ENCODE measurements around the gene REEP1. TPM values are rescaled to one million over a fixed set of nuclear protein-coding genes. Genes with fewer than 3 reads are reported as not detected.

The REEP1 gene
- total and polyA plus RNA-seq, 2 of the 4 experiments (the other 2 are of a cell fraction), result under 0.01 to 0.03 TPM

GRCh38 chr2:86284401-86284841 is 53.0 kb downstream of the REEP1 start:
- TF ChIP-seq MXI1 (IDR thresholded peaks at IDR 0.05; ENCODE audit: borderline replicate concordance, low read depth, low read length), result no peak
- TF ChIP-seq POLR2A (IDR thresholded peaks at IDR 0.05; ENCODE audit: low read depth, low read length), result no peak
- TF ChIP-seq, protein P1, sequence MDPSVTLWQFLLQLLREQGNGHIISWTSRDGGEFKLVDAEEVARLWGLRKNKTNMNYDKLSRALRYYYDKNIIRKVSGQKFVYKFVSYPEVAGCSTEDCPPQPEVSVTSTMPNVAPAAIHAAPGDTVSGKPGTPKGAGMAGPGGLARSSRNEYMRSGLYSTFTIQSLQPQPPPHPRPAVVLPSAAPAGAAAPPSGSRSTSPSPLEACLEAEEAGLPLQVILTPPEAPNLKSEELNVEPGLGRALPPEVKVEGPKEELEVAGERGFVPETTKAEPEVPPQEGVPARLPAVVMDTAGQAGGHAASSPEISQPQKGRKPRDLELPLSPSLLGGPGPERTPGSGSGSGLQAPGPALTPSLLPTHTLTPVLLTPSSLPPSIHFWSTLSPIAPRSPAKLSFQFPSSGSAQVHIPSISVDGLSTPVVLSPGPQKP (IDR thresholded peaks at IDR 0.05; ENCODE audit: borderline replicate concordance, low read depth, low read length), result no peak
- no peak for TF ChIP-seq FOS (IDR thresholded peaks at IDR 0.05; ENCODE audit: low read depth, low read length)
- no peak for TF ChIP-seq MAFK (IDR thresholded peaks at IDR 0.05; ENCODE audit: low read depth, low read length)
- TF ChIP-seq CHD1 (IDR thresholded peaks at IDR 0.05; ENCODE audit: low read depth, low read length), result no peak
- no peak for TF ChIP-seq MAZ (IDR thresholded peaks at IDR 0.05; ENCODE audit: borderline replicate concordance, low read depth, low read length)
- TF ChIP-seq RFX5 (IDR thresholded peaks at IDR 0.05; ENCODE audit: low read depth, low read length), result no peak
- TF ChIP-seq NFE2L2 (IDR thresholded peaks at IDR 0.05; ENCODE audit: low read depth, low read length), result no peak
- TF ChIP-seq RAD21 (IDR thresholded peaks at IDR 0.05; ENCODE audit: low read length), result no peak
- Histone ChIP-seq H4K20me1 (ENCODE audit: insufficient read depth, low read length) (no peaks in the 10 kb centered on the region), H4K5ac (ENCODE audit: low read depth, low read length) (no peak overlapping the region), H3K4me1 (ENCODE audit: control insufficient read depth, insufficient read depth, low read length) (no peaks in the 10 kb centered on the region; the same call in 1 of the 2 replicates), H3K4me2 (ENCODE audit: low read depth, low read length) (no peak overlapping the region), H3K27me3 (ENCODE audit: control insufficient read depth, insufficient read depth, low read length) (peaks cover 39% of the 10 kb centered on the region), H3K4ac (ENCODE audit: low read depth, low read length) (no peak overlapping the region), H3K18ac (ENCODE audit: low read depth, low read length) (no peak overlapping the region), H2BK120ac (ENCODE audit: low read depth, low read length) (no peak overlapping the region), H2BK20ac (ENCODE audit: low read depth, low read length) (no peak overlapping the region), H3K9me3 (ENCODE audit: control insufficient read depth, insufficient read depth, low read length) (no peaks in the 10 kb centered on the region), H3K4me3 (ENCODE audit: insufficient read depth, low read depth, low read length) (no peak overlapping the region), H3K9me1 (ENCODE audit: insufficient read depth, low read length) (peaks cover 3% of the 10 kb centered on the region; the same call in 1 of the 2 replicates), H4K91ac (ENCODE audit: insufficient read depth, low read depth, low read length) (no peak overlapping the region), H3K56ac (ENCODE audit: extremely low read depth, insufficient read depth, low read length) (no peak overlapping the region), H2AK5ac (ENCODE audit: low read depth, low read length) (no peak overlapping the region), H4K8ac (ENCODE audit: low read depth in 2 of 2, low read length in 2 of 2) (no peak overlapping the region), H3K27ac (ENCODE audit: insufficient read depth, low read length) (no peak overlapping the region), H2AK9ac (replicated peaks; ENCODE audit: low read depth, low read length, poor library complexity) (peak overlapping the region; percentile 19), H3K36me3 (ENCODE audit: control insufficient read depth, insufficient read depth, low read length) (no peaks in the 10 kb centered on the region), H3K23ac (ENCODE audit: low read depth, low read length) (no peak overlapping the region), H3K9ac (ENCODE audit: low read depth, low read length) (no peak overlapping the region), H2AFZ (replicated peaks; ENCODE audit: low read length, poor library complexity) (no peak overlapping the region), H2BK5ac (ENCODE audit: low read depth, low read length, poor library complexity, severe bottlenecking) (no peak overlapping the region), H2BK15ac (ENCODE audit: low read depth, low read length) (no peak overlapping the region), H3K14ac (replicated peaks; ENCODE audit: low read depth, low read length) (no peak overlapping the region), H3K79me1 (ENCODE audit: low read depth in 1 of 2, low read length in 2 of 2) (no peaks in the 10 kb centered on the region)
- CTCF ChIA-PET, result no interaction called here
- POLR2A ChIA-PET (ENCODE audit: unreplicated experiment), result no interaction called here
- in situ Hi-C loops (cut with MboI; ENCODE audit: low sequenced_read_pairs) (no loop called here), intact Hi-C loops (cut with micrococcal nuclease) (no loop called here), dilution Hi-C loops (cut with HindIII; ENCODE audit: low sequenced_read_pairs, unreplicated experiment) (no loop called here)
- BruUV-seq (replicated peaks), result no TSS peak
- WGBS, 2 experiments (ENCODE audit: extremely low coverage in 2 of 2, insufficient read length in 1 of 2), result no CpG with 5 or more reads among the region's 12 CpGs
- no peak for ATAC-seq (ENCODE audit: low read depth)
- DNase-seq, result no peak

All from IMR-90 (cell line).